OCI-LY1 (cell line): ENCODE measurements around the gene ZNF100.

Source experiments
- CTCF ChIP-seq: fragments of 200-600 bp; sonication (generic), shearing (Covaris generic); IDR thresholded peaks from 2 replicates; pipeline ENCODE4 v1.5.1; 2017; ENCODE audit warnings: mild to moderate bottlenecking, antibody characterized with exemption, low read length, moderate library complexity, mixed read lengths
- EZH2 ChIP-seq: fragments of 200-600 bp; sonication (generic), shearing (Covaris generic); IDR thresholded peaks from 2 replicates; pipeline ENCODE4 v1.8.0; 2017; ENCODE audit warnings: borderline replicate concordance, mixed run types, mild to moderate bottlenecking, antibody characterized with exemption, low read length, moderate library complexity, mixed read lengths

- no peak for TF ChIP-seq CTCF
- TF ChIP-seq EZH2 = no peak
Measured at GRCh38 chr19:21693399-21693798, 74.0 kb downstream of the ZNF100 start.
